ENCODE results near the gene ZNF154. TPM values are rescaled to one million over a fixed set of nuclear protein-coding genes. Genes with fewer than 3 reads are reported as not detected.

Gene ZNF154
- total RNA-seq, 2 donors from 2014 or later: 15.9 to 21.2 TPM

DNA sequence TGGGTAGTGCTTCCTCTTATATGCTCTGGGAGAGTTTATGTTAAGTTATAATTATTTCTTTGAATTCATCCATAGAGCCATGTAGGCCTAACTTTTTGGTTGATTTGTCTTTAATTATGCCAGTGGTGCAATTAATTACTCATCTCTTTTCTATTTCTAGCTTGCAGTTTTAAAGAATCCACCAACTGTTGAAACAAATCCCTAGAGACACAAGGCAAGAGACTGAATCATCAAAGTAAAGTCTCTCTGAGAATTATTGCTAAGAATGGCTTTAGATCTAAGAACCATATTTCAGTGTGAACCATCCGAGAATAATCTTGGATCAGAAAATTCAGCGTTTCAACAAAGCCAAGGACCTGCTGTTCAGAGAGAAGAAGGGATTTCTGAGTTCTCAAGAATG lies 33.1 kb downstream of the ZNF154 start:
- Mint-ChIP-seq H3K9me3 (peaks cover 5% of the 10 kb centered on the region), H3K27ac (no peak overlapping the region), H3K4me3 (no peak overlapping the region), H3K36me3 (ENCODE audit: low read depth) (no peaks in the 10 kb centered on the region), H3K4me1 (no peaks in the 10 kb centered on the region), H3K27me3 (ENCODE audit: insufficient read depth) (peaks cover 65% of the 10 kb centered on the region)
- Histone ChIP-seq H3K4me1 (ENCODE audit: control insufficient read depth, insufficient read depth, low read length) (no peaks in the 10 kb centered on the region), H3K9ac (ENCODE audit: extremely low read depth, low read length, poor library complexity, severe bottlenecking) (no peak overlapping the region), H3K4me3 (ENCODE audit: low read length) (no peak overlapping the region), H3K27me3 (ENCODE audit: control insufficient read depth, insufficient read depth, low read length, poor library complexity, severe bottlenecking) (peaks cover 74% of the 10 kb centered on the region), H3K9me3 (ENCODE audit: control insufficient read depth, low read length) (no peaks in the 10 kb centered on the region), H3K27ac (ENCODE audit: low read depth, low read length) (no peak overlapping the region), H3K36me3 (ENCODE audit: control insufficient read depth, insufficient read depth, low read length) (no peaks in the 10 kb centered on the region)
- no peak for DNase-seq
- 69 to 79% methylated on average over 2 of the region's 2 CpGs for WGBS, 2 experiments (ENCODE audit: insufficient coverage in 1 of 2, insufficient read length in 1 of 2)
- TF ChIP-seq, protein P1, sequence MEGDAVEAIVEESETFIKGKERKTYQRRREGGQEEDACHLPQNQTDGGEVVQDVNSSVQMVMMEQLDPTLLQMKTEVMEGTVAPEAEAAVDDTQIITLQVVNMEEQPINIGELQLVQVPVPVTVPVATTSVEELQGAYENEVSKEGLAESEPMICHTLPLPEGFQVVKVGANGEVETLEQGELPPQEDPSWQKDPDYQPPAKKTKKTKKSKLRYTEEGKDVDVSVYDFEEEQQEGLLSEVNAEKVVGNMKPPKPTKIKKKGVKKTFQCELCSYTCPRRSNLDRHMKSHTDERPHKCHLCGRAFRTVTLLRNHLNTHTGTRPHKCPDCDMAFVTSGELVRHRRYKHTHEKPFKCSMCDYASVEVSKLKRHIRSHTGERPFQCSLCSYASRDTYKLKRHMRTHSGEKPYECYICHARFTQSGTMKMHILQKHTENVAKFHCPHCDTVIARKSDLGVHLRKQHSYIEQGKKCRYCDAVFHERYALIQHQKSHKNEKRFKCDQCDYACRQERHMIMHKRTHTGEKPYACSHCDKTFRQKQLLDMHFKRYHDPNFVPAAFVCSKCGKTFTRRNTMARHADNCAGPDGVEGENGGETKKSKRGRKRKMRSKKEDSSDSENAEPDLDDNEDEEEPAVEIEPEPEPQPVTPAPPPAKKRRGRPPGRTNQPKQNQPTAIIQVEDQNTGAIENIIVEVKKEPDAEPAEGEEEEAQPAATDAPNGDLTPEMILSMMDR (conservative IDR thresholded peaks at IDR 0.05): no peak

DNA sequence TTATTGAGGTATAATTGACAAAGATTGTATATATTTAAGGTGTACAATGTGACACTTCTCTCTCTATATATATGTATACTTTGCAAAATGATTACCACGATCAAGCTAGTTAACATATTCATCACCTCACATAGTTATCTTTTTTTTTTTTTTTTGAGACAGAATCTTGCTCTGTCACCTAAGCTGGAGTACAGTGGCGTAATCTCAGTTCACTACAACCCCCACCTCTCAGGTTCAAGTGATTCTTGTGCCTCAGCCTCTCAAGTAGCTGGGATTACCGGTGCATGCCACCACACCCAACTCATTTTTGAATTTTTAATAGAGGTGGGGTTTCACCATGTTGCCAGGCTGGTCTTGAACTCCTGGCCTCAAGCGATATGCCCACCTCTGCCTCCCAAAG lies 36.5 kb downstream of the ZNF154 start:
- H3K4me1 ChIP-seq (ENCODE audit: control insufficient read depth, insufficient read depth, low read length): no peaks in the 10 kb centered on the region
- H3K36me3 ChIP-seq (ENCODE audit: control insufficient read depth, insufficient read depth, low read length): no peaks in the 10 kb centered on the region
- peaks cover 46% of the 10 kb centered on the region for H3K27me3 ChIP-seq (ENCODE audit: control insufficient read depth, insufficient read depth, low read length, poor library complexity, severe bottlenecking)
- TF ChIP-seq, protein P1 (conservative IDR thresholded peaks at IDR 0.05): no peak
- no peaks in the 10 kb centered on the region for H3K9me3 ChIP-seq (ENCODE audit: control insufficient read depth, low read length)
- no peak overlapping the region for H3K9ac ChIP-seq (ENCODE audit: extremely low read depth, low read length, poor library complexity, severe bottlenecking)
- no peaks in the 10 kb centered on the region for H3K9me3 Mint-ChIP-seq
- no peaks in the 10 kb centered on the region for H3K36me3 Mint-ChIP-seq (ENCODE audit: low read depth)
- no peaks in the 10 kb centered on the region for H3K4me1 Mint-ChIP-seq
- no peak overlapping the region for H3K27ac ChIP-seq (ENCODE audit: low read depth, low read length)
- 71 to 88% methylated on average over 2 to 4 of the region's 4 CpGs for WGBS, 2 experiments (ENCODE audit: insufficient coverage in 1 of 2, insufficient read length in 1 of 2)
- H3K4me3 Mint-ChIP-seq: no peak overlapping the region
- no peak overlapping the region for H3K27ac Mint-ChIP-seq
- no peak overlapping the region for H3K4me3 ChIP-seq (ENCODE audit: low read length)
- no peak for DNase-seq
- H3K27me3 Mint-ChIP-seq (ENCODE audit: insufficient read depth): peaks cover 46% of the 10 kb centered on the region

DNA sequence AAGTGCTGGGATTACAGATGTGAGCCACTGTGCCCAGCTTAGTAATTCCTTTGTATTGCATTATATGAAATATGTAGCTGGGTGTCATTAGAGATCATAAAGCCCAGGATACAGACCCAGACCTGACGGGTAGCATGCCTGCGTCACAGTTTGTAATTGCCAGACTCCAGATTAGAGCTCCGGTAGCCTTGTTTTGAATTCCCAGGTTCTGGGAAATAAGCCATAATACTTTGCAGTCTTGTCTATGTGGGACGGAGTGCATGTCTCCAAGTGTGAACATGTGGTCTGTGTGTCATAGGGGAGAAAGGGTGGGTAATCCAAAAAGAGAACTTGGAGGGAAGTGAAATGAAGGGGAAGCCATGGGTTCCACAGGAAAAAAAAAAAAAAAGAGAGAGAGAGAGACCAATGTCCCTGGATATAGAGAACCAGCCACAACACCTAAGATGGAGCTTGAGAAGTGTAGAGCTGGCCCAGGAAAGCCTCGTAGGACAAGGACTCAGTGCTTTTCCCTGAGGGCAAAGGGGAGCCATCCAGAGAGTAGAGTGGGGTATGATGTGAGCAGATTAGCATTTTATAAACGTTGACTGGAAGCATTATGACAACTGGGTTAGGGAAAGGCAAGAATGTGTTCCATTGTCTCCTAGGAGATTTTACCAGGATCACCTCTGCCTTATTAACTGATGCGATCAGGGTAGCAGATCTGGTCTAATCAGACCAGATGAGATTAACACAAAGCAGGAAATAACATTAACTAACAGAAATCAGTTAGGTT lies 37.7 kb downstream of the ZNF154 start:
- no peak overlapping the region for H3K4me3 Mint-ChIP-seq
- no peaks in the 10 kb centered on the region for H3K36me3 Mint-ChIP-seq (ENCODE audit: low read depth)
- H3K4me1 Mint-ChIP-seq: no peaks in the 10 kb centered on the region
- H3K27ac Mint-ChIP-seq: no peak overlapping the region
- H3K27ac ChIP-seq (ENCODE audit: low read depth, low read length): no peak overlapping the region
- H3K36me3 ChIP-seq (ENCODE audit: control insufficient read depth, insufficient read depth, low read length): no peaks in the 10 kb centered on the region
- WGBS, 2 experiments (ENCODE audit: insufficient coverage in 1 of 2, insufficient read length in 1 of 2): 76 to 78% methylated on average over 7 of the region's 7 CpGs
- peaks cover 35% of the 10 kb centered on the region for H3K27me3 ChIP-seq (ENCODE audit: control insufficient read depth, insufficient read depth, low read length, poor library complexity, severe bottlenecking)
- no peaks in the 10 kb centered on the region for H3K9me3 Mint-ChIP-seq
- TF ChIP-seq, protein P1 (conservative IDR thresholded peaks at IDR 0.05): no peak
- no peaks in the 10 kb centered on the region for H3K4me1 ChIP-seq (ENCODE audit: control insufficient read depth, insufficient read depth, low read length)
- DNase-seq: no peak
- peaks cover 35% of the 10 kb centered on the region for H3K27me3 Mint-ChIP-seq (ENCODE audit: insufficient read depth)
- H3K4me3 ChIP-seq (ENCODE audit: low read length): no peak overlapping the region
- H3K9me3 ChIP-seq (ENCODE audit: control insufficient read depth, low read length): no peaks in the 10 kb centered on the region
- H3K9ac ChIP-seq (ENCODE audit: extremely low read depth, low read length, poor library complexity, severe bottlenecking): no peak overlapping the region

Data from endodermal cell (in vitro differentiated cells).